T-helper 9 cell (primary cell): Measurements from ENCODE around the gene PGF.
"Not testable (repeated sequence)": the region's sequence is repeated elsewhere in the genome, so short reads cannot be mapped to it uniquely, and the experiment has no call there.

ENCODE experiments used
- DNase-seq: peaks from one replicate; pipeline ENCODE4 v3.0.0-alpha.2; 2020

Gene PGF

DNA sequence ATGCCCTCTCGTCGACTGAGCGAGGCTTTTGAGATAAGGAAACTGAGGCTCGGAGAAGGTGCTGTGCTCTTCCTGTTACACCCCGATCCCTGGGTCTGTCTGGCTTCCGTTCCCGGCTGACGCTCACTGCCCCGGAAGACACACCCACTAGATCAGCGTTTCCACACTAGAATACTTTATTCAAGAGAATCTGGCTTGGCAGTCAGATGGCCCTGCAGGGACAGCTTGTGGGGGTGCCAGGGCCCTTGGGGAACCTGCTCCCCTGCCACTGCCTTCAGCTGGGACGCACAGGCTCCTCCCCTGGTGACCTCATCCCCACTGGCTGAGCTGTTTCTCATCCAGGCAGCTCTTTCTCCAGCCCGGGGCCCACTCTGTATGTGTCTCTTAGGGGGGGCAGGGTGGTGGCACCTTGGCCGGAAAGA, 13.7 kb downstream of the PGF start:
- peak; percentile 37 for DNase-seq

DNA sequence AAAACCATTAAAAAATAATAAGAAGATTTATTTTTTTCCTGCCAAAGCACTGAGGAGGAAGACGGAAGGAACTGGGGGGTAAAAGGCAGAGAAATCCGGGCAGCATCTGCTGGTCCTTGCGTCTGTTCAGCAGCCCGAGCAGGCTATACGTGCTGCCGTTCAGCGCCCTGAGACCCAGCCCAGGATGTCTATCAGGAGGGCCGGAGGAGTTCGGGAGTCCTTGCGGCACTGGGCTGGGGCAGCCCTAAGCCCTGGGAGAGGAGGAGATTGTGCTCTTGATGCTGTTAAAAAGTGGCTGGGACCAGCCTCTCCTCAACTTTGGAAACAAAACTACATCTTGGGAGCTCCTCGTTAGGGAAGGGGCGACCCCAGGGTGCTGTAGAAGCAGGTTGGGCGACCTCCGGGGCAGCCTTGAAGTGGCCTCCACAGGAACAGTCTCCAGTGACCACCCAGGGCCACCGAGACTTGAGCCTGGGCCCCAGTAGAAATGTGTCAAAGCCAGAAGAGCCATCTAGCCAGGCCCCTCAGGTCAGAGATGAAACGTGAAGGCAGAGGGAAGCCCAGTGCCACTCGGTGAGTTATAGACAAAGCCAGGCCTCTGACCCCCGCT, 14.3 kb downstream of the PGF start:
- no peak for DNase-seq

DNA sequence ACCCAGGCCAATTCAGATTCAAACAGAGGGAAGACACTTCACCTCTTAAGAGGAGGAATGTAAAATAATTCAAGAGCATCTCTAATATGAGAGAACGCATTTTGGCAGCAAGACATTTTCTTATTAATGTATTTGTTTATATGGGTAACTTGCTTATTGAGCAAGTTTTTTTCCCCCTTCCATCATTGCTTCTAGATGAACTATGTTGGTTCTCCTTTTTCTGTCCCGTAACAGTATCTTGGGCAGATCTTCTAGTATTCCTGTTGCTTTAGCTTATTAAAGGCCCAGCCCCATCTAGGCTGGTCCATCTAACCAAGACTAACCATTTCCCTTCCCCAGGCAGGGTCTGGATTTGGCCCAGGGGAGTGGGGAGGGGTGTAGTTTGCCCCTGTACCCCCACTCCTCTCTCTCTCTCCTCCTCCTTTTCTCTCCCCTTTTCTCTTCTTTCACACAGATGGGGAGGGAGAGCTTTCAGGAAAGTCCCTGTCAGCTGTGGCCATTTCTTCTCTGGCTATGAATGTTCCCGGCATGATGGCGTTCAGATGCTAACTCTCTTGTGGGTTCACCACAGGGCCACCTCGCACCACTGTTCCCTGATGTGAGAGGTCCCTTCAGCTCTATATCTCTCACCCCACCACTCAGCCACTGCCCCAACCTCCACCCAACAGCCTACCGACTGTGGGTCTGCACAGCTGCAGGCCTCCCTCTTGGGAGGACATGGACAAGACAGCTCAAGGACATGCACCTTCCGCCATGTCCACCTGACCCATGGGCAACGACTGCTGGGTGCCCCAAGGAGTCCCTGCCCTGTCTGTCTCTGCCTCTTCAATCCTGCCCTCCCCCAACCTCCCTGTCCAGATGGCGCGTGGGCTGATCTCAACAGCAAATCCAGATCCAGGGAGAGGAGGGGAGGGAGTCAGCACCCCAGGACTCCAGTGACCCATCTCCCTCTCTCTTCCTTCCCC, 16.6 kb downstream of the PGF start:
- no peak for DNase-seq

DNA sequence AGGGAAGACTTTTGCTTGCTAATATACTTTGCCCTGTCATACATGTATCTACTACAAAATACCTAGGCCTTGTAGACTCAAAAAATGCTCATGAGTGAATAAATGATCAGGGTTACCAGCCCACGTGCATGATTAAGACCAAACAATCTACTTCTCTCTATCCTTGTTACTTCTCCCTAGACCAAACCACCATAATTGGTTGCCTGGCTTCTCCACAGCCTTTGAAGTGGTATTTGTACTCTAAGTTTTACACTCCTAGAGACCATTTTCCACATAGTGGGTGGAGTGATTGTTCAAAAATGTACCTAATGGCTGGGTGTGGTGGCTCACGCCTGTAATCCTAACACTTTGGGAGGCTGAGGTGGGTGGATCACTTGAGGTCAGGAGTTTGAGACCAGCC, 18.2 kb downstream of the PGF start:
- no peak for DNase-seq

DNA sequence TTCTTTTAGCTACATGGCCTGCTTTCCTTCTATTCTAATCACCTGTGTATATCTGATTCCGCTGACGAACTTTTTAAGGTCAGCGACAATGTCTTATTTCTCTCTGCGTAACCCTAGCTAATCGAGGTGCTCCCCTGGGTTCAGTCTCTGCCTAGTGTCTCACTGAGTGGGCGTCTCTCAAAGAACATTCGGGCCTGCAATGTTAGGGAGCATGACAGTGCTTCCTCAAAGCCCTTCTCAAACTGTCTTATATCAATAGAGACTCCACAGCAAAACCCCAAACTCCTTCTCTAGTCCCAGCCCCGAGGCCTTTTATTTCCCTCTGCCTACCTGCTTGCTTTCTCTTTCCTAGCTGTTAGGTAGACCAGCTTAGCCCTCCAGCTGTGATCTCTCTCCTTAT, 18.7 kb downstream of the PGF start:
- no peak for DNase-seq

DNA sequence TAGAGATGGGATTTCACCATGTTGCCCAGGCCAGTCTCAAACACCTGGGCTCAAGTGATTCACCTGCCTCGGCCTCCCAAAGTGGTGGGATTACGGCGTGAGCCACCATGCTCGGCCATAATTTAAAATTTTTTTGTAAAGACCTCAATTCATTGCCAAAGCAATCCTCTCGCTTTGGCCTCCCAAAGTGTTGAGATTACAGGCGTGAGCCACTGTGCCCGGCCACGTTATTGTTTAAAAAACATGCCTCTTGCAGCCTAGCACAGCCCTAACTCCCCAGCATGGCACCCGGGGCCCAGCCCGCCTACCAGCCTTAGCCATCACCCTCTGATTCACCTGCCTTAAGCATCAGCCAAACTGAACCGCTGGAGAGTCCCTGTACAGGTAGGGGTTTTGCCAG, 19.2 kb downstream of the PGF start:
- no peak for DNase-seq

DNA sequence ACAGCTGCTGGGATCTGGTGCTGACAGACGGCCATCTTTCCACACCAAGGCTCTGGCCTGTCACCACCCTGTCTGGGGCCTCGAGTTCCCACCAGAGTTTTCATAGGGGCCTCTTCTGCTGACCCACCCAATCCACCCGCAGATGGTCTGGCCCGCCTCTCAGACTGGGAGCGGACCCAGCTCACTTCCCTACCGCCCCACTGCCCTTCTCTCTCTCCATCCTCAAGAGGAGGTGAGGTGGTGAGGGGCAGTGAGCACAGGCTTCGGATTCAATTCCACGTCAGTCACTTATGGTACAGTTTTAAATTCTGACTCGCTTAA, 20.1 kb downstream of the PGF start:
- DNase-seq, result no peak

DNA sequence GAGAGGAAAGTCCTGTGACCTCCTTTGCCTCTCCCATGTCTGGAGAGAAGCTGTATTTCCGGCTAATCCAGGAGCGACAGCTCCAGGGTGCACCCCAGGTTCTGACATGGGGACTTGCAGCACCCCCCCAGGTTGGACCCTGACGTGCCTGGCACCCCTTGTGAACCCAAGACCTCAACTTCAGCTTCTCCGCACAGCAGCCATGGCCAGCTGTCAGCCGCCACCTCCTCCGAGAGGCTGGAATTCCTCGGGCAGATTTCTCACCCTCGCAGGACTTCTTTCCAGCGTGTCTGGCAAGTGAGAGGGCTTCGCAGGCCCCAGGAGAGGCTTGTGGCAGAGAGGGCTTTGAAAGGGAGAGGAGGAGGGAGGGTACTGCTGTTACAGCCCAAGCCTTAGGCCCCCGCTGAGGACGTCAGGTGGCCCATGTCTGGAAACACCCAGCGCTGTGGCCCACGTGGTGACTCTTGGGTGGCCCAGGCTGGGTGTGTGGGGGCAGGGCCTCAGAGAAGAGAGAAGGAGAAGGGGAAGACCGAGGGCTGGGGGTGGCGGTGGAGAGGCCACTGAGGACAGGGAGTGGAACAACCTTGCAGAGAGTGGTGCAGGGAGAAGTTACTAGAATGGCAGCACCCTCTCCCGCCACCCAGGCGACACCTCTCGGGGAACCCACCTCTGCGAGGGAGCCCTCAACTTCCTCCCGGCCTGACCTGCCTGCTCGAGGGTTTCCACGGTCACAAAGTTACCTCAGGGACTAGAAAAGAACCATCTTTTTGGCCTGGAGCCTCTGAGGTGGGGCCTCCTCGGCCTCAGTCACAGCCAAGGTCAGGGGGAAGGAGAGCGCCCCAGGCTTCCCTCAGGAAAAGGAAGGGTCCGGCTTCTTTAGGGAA, 20.7 kb downstream of the PGF start:
- no peak for DNase-seq

DNA sequence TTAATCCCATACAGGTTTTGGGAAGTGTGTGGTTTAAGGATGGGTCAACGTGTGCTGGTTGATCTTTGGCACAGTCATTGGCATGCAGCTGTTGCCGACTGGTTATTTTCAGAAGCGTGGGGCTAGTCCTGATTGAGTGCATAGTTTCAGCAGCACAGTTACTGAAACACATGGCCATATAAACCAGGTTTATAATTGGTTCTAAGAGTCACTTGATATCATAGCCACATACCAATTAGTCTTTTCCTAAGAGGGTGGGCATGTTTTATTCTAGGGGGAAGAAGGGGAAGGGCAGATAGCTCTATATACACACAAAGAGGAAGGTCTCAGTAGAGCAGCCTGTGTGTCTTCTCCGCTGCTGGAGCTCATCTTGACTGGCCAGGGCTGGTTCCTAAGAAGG, 21.4 kb downstream of the PGF start:
- no peak for DNase-seq

DNA sequence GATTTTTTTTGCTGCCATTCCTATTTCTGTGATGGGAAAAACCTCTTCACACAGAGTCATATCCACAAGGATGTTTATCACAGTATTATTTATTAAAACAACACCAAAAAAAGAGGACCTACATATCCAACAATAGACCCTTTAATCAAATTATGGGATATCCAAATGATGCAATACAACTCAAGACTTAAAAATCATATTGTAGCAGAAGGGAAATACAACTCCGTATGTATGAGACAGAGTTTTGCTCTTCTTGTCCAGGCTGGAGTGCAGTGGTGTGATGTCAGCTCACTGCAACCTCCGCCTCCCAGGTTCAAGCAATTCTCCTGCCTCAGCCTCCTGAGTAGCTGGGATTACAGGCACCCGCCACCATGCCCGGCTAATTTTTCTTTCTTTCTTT, 22.5 kb downstream of the PGF start:
- DNase-seq, result not testable (repeated sequence)

DNA sequence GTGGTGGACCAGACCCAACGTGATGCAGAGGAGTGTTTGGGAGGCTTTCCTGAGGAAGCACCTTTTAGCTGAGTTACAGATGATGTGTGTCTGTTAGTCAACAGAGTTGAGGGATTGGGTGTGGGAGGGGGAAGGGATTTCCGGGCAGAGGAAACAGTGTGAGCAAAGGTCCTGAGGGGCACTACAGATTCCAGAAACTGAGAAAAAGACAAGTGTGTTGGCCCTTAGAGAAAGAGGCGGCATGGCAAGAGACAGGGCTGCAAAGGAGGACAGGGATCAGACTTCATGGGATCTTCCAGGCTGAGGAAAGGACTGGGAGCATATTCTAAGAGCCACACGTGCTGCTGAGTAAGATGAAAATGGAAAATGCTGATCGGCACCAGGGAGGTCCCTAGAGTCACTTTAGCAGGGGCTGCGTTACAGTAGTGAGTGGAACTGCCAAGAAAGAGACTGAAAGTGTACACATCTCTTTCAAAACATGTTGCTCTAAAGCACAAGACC, 22.9 kb downstream of the PGF start:
- no peak for DNase-seq

DNA sequence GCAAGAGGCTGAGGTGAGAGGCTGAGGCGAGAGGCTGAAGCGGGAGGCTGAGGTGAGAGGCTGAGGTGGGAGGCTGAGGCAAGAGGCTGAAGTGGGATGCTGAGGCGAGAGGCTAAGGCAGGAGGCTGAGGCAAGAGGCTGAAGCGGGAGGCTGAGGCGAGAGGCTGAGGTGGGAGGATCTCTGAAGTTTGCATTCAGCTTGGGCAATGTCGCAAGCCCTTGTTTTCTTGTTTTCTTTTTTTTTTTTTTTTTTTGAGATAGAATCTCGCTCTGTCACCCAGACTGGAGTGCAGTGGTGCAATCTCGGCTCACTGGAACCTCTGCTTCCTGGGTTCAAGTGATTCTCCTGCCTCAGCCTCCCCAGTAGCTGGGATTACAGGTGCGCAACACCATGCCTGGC, 23.7 kb downstream of the PGF start:
- DNase-seq, result not testable (repeated sequence)

DNA sequence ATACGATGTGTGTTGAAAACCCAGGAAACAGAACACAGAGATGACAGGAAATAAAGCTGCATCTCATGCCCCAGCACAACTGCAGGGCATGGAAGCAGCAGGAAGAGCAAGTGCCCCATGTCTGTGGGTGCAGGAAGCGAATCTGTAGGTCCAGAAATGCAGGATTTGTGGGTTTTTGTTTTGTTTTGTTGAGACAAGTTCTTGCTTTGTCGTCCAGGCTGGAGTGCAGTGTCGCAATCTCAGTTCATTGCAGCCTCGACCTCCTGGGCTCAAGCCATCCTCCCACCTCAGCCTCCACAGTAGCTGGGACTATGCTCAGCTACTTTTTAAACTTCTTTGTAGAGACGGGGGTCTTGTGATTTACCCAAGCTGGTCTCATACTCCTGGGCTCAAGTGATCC, 26.2 kb downstream of the PGF start:
- DNase-seq, result no peak

DNA sequence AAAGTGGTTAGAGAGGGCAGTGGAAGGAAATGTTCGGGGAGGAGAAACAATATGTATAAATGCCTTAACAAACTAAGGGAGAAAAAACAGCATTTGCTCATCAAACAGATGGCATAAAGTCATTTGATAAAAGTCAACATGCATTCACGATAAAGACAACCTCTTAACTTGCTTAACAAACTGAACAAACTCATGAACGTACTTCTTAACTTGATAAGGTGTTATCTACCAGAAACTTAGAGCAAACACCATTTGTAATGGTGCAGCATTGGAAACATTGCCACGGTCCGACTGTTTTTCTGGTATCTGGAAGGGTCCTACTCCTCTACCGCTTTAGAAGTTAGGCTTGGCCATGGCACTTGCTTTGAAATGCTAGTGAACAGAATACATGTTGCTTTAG, 28.2 kb downstream of the PGF start:
- DNase-seq, result no peak

DNA sequence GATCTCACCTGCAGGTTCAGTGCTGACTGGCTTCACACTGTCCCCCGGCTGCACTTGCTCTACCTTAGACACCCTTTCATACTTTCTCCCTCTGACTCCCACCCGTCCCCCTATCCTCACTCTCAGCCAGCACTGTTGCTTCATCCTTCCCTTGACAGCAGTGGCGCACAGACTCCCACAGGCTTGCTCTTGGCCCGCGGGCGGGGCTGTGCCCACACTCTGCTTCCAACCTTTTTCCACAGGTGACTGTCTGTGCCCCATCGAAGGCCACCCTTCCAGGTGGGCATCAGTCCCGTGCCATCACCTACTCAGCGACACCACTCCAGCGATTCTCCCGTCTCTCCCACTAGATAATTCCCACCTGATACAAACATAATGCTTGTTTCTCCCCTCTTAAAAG, 31.3 kb downstream of the PGF start:
- DNase-seq, result no peak

DNA sequence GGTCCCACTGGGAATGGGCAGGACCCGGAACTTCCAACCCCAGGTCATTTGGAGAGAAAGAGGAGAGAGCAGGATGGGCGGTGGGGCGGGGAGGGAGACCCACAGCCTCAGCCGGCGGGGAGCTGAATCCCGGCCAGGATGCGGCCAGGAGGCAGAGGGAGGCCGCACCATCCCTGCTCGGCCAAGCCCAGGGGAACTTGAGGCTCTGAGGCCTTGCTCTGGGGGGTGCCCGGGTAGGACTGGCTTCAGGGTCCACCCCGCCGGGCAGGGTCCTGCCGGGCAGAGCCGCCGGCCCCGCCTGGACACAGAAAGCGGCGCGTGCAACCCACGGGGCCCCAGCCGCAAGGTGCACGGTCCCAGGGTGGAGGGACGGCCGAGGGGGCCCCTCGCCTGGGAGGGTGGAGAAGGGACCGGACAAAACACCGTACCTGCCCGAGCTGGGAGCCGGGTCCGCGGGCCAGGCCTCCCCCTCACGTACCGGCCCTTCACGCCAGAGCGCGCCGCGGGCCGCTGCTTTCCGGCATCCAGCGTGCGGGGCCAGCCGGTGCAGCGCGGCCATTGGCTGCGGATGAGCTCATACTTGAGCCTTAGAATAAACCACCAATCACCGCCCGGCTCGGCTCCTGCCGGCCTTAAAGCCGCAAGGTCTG, 32.5 kb downstream of the PGF start, which contains the start of gene RPS6KL1:
TSS of gene RPS6KL1 (minus strand) at position 509 of the 650 bp plus-strand sequence. CDS start 1,719 bp downstream, outside the sequence.
- peak; percentile 57 for DNase-seq

DNA sequence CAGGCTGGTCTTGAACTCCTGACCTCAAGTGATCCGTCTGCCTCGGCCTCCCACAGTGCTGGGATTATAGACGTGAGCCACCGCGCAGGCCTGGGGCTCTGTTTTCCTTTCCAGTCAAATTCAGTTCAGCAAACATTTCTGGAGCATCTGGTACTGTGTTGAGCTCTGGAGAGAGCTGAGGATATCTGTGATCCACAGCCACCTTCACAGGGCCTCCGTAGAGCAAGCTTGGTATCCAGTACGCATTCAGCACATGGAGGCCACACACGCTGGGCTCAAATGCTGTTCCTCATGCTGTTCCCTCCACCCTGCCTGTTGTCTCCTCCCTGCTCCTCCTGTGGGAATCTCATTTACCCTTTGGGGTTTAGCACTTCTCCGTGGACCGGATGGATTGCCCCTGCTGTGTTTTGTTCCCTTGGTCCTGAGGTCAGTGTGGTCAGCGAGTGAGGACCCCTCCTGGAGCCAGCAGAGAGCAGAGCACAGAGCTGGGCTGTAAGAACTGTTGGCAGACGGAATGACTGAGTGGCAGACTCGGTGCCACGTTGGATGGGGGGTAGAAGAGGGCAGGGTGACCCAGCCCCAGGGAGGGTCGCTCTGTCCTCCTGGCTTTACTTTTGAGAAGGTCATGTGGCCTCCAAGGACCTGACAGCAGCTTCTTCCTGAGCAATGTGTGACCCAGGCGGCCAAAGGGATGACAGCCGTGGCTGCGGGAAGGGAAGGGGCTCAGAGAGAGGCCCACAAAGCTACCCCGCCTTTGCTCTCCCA, 33.2 kb downstream of the PGF start:
- DNase-seq, result no peak

DNA sequence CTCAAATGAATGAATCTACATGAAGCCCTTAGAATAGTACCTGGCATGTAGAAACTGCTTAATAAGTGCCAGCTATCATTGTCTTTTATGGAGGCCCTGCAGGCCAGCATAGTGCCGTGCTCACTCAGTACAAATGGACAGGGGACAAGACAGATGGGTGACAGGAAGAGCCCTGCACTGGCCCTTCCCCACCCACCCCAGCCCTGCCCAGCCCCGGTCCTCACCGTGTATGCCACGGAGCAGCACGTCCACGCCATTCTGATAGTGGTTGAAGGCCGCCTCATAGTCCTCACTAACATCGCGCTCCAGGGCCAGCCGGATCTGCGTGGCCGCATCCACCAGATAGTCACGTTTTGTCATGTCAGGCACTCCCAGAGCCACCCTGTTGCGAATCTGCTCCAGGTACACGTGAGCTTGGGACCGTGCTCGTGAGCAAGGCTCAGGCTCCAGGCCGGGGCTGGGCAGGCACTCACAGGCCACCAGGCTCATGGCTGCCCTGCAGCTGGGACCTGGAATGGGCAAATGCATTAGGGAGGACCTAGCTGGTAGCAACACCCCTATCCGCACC, 34.3 kb downstream of the PGF start:
- no peak for DNase-seq

DNA sequence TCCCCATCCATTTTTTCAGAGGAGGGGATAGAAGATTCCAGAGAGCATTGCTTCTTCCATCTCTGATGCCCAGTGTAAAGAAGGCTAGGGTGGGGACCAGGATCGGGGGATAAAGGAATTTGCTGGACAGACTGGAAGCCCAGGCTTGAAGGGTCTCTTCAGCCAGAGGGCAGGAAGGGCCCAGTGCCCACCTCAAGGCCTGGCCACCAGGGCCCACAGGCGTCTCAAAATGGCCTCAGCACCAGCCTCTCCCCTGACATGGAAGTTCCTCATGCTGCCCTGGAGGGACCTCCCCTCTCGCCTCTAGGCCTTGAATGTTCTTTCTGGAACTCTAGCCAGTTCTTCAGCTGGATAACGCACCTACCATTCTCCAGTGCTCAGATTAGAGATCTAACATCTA, 35.1 kb downstream of the PGF start:
- no peak for DNase-seq

DNA sequence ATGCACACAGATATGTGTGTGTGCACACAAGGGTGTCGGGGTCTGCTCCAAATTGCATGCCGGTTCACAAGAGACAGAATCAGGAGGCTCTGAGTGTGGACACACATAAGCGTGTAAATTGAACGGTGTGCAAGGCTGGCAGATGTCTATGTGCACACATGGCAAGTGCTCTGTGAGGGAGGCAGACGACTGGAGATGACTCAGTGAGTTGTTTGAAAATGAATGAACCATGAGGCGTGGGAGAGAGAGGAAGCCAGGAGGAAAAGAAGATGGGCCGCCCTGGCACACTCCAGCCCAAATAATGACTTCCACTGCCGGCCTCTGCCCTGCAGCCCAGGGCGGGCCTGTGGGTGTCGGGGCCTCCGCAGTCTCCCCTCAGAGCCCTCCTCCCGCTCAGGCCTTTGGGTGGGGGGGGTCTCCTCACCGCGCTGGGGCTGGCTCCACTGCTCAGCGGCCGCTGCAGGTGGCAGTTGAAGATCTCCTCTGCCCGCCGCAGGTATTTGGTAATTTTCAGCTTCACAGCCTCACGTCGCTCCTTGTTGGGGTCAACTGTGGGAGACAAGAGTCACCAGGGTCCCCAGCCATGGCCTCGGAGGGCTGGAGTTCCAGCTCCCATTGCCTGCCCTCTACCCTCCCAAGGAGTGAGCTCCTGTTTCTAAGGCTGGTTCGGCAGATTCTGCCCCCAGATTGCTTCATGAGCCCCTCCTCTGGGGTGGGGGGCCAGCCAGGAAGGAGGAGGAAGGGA, 35.8 kb downstream of the PGF start:
- no peak for DNase-seq

DNA sequence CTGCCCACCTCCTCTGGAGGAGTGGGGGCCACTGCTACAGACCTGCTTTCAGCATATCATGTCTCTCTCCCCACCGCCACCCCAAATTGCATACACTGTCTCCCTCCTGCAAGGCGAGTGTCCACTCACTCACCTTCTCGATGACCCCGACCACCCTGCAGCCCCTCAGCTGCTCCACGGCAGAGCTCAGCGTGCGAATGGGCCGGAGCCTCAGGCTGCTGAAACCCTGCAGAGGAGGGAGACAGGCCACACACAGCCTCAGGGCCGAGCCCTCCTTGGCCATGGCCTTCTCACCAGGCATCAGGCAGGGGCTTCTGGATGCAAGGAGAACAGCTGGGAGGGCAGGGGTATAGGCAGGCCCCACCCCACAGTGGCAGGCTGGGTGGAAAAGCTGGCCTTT, 37.0 kb downstream of the PGF start:
- no peak for DNase-seq
